ENCODE data around the gene GATC. TPM values are rescaled to one million over a fixed set of nuclear protein-coding genes. Genes with fewer than 3 reads are reported as not detected.

Gene GATC
- total RNA-seq = 10 to 100 TPM; 33.2 to 41.3 TPM

DNA sequence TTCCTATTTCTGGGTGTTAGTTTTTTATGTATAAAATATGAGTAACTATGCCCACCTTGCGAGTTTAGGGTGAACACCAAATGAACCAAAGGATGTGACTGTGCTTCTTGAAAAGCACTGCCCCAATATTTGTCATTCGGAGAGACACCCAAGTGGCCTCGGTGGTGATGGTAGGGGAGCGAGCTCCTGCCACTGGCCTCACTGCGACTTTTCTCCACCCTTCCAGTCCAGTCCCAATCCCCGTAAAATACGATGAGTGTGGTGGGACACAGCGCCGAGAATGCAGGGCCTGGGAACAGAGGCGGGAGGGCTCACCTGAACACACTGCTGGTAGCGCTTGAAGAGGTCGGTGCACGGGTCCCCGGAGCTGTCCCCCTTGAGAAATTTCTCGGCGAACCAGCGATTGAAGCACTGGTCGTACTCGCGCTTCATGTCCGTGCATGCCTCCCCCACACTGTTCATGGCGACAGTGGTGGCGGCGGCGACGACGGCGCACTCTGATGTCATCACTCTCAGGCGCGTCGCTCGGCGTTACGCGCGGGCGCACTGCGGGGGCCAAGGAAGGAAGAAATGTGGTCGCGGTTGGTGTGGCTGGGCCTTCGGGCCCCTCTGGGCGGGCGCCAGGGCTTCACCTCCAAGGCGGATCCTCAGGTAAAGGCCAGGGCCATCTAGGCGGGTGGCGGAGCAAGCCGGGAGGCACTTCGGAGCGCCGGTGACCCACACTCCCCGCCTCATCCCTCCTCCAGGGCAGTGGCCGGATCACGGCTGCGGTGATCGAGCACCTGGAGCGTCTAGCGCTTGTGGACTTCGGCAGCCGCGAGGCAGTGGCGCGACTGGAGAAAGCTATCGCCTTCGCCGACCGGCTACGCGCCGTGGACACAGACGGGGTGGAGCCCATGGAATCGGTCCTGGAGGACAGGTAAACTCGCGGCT, at the start of gene GATC, which contains the start of gene TRIAP1:
Gene GATC (plus strand): TSS at position 534 of the 933 bp plus-strand sequence. CDS start 37 bp downstream, at position 571.
Gene TRIAP1 (minus strand): TSS at position 474 of the 933 bp plus-strand sequence. CDS start 12 bp downstream, at position 462.
- H3K27ac Mint-ChIP-seq = peak within 1 kb of the TSS; percentile 99
- peak; percentile 99 for ATAC-seq (replicated peaks)

DNA sequence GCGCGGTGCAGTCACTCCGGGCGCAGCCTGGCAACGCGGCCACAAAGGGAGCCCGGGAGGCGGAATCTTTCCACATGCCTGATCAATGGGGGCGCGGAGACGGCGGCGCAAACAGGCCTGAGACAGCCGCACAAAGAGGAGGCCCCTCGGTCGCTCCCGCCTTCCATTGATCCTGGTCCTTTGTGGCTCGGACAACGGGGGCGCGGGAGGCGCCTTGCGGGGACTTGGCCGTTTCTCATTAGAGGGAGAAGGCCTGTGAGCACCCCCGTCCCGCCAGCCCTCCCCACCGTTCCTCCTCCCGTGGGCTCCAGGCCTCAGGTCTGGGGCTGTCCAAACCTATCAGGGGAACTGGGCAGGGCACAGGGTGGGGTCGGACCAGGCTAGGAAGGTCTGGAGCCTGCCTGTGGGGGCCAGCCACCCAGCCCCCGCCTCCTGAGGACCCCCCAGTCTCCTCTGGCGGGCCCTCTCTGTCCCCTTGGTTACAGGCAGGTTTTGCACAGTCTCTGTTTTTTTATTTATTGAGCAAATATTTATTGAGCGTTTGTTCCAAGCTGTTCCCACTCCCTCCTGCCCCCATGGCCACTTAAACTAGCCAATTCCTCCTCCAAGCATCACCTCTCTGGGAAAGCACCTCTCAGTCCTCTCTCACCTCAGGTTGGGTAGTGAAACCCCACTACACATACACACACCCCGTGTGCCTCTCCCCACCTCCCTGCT, 48.3 kb upstream of the GATC start:
- ATAC-seq (replicated peaks) = no peak
- no peak overlapping the region for H3K4me3 Mint-ChIP-seq

More for the DNA sequence above, at the start of gene GATC, which contains the start of gene TRIAP1:
- Mint-ChIP-seq H3K4me3 (peak within 1 kb of the TSS; percentile 99), H3K36me3 (ENCODE audit: low read depth) (peaks cover 90% of the 10 kb centered on the region), H3K9me3 (no peaks in the 10 kb centered on the region), H3K4me1 (peaks cover 7% of the 10 kb centered on the region), H3K27me3 (no peaks in the 10 kb centered on the region)

GRCh38 chr12:120399531-120399930, 46.7 kb upstream of the GATC start:
- Mint-ChIP-seq H3K36me3 (ENCODE audit: low read depth) (no peaks in the 10 kb centered on the region), H3K27ac (no peak overlapping the region), H3K4me3 (no peak overlapping the region), H3K4me1 (no peaks in the 10 kb centered on the region), H3K9me3 (no peaks in the 10 kb centered on the region), H3K27me3 (peaks cover 26% of the 10 kb centered on the region)
- peak; percentile 95 for ATAC-seq (replicated peaks)

More for the DNA sequence above, 48.3 kb upstream of the GATC start:
- Mint-ChIP-seq H3K27ac (no peak overlapping the region), H3K4me1 (no peaks in the 10 kb centered on the region), H3K27me3 (peaks cover 26% of the 10 kb centered on the region), H3K36me3 (ENCODE audit: low read depth) (no peaks in the 10 kb centered on the region), H3K9me3 (no peaks in the 10 kb centered on the region)

GRCh38 chr12:120402217-120402616, 44.0 kb upstream of the GATC start:
- Mint-ChIP-seq H3K9me3 (no peaks in the 10 kb centered on the region), H3K36me3 (ENCODE audit: low read depth) (no peaks in the 10 kb centered on the region), H3K27ac (no peak overlapping the region), H3K27me3 (peaks cover 18% of the 10 kb centered on the region), H3K4me3 (no peak overlapping the region), H3K4me1 (no peaks in the 10 kb centered on the region)
- no peak for ATAC-seq (replicated peaks)

- no peaks in the 10 kb centered on the region for H3K9me3 Mint-ChIP-seq
- H3K27ac Mint-ChIP-seq = no peak overlapping the region
- H3K36me3 Mint-ChIP-seq (ENCODE audit: low read depth) = no peaks in the 10 kb centered on the region
- peaks cover 13% of the 10 kb centered on the region for H3K27me3 Mint-ChIP-seq
- ATAC-seq (replicated peaks) = no peak
- H3K4me1 Mint-ChIP-seq = no peaks in the 10 kb centered on the region
- H3K4me3 Mint-ChIP-seq = no peak overlapping the region
Measured at GRCh38 chr12:120403869-120404268, 42.4 kb upstream of the GATC start.

- Mint-ChIP-seq H3K4me1 (no peaks in the 10 kb centered on the region), H3K27me3 (peaks cover 13% of the 10 kb centered on the region), H3K27ac (no peak overlapping the region), H3K4me3 (no peak overlapping the region), H3K36me3 (ENCODE audit: low read depth) (no peaks in the 10 kb centered on the region), H3K9me3 (no peaks in the 10 kb centered on the region)
- ATAC-seq (replicated peaks) = no peak
Measured at GRCh38 chr12:120404271-120404670, 42.0 kb upstream of the GATC start.

DNA sequence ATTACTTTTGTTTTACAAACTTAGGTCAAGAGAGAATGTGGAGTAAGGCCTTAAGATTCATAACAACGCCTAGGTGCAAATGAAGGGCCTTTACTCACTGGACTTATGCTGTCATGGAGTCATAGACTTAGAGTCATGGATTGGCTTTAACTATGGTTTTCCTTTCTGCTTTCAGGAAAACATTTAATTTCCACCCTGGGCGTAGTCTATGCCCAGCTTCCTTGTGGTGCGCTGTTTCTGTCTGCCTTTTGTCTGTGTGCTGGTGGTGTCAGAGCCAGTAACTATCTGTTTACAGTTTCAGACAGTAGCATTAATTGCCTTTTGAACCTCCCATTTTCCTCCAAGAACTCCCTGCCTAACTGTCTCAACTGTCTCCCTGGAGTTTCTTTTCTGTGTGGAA, 40.2 kb upstream of the GATC start:
- Mint-ChIP-seq H3K27me3 (peaks cover 3% of the 10 kb centered on the region), H3K27ac (no peak overlapping the region), H3K36me3 (ENCODE audit: low read depth) (no peaks in the 10 kb centered on the region), H3K4me3 (no peak overlapping the region), H3K9me3 (no peaks in the 10 kb centered on the region), H3K4me1 (no peaks in the 10 kb centered on the region)
- ATAC-seq (replicated peaks) = no peak

DNA sequence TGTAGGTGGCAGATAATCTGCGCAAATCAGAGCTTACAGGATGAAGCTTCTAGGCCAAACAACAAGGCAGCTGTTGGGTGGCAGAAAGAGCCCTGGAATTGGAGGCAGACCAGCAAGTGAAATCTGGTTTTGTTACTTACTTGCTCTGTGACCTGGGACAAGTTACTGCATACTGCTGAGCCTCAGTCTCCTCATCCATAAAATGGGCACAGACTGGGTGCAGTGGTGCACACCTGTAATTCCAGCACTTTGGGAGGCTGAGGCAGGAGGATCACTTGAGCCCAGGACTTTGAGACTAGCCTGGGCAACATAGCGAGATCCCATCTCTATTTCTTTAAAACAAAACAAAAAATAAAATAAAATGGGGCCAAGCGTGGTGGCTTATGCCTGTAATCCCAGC, 39.7 kb upstream of the GATC start:
- H3K27ac Mint-ChIP-seq = no peak overlapping the region
- ATAC-seq (replicated peaks) = no peak
- H3K4me3 Mint-ChIP-seq = no peak overlapping the region
- no peaks in the 10 kb centered on the region for H3K9me3 Mint-ChIP-seq
- no peaks in the 10 kb centered on the region for H3K36me3 Mint-ChIP-seq (ENCODE audit: low read depth)
- H3K4me1 Mint-ChIP-seq = no peaks in the 10 kb centered on the region
- peaks cover 3% of the 10 kb centered on the region for H3K27me3 Mint-ChIP-seq

GRCh38 chr12:120408771-120409170, 37.5 kb upstream of the GATC start:
- peaks cover 6% of the 10 kb centered on the region for H3K27me3 Mint-ChIP-seq
- no peaks in the 10 kb centered on the region for H3K4me1 Mint-ChIP-seq
- no peaks in the 10 kb centered on the region for H3K36me3 Mint-ChIP-seq (ENCODE audit: low read depth)
- no peak overlapping the region for H3K27ac Mint-ChIP-seq
- no peak overlapping the region for H3K4me3 Mint-ChIP-seq
- no peaks in the 10 kb centered on the region for H3K9me3 Mint-ChIP-seq
- ATAC-seq (replicated peaks) = no peak

DNA sequence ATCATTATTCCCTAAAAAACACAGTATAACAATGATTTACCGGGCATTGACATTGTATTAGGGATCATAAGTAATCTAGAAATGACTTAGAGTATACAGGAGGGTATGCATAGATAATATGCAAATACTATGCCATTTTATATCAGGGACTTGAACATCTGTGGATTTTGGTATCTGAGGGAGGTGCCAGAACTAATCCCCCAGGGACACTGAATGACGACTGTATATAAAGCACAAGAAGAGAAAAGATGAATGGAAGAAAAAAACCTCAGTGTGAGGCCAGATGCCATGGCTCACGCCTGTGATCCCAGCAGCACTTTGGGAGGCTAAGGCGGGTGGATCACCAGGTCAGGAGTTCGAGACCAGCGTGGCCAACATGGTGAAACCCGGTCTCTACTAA, 33.8 kb upstream of the GATC start:
- H3K9me3 Mint-ChIP-seq = no peaks in the 10 kb centered on the region
- no peak overlapping the region for H3K4me3 Mint-ChIP-seq

DNA sequence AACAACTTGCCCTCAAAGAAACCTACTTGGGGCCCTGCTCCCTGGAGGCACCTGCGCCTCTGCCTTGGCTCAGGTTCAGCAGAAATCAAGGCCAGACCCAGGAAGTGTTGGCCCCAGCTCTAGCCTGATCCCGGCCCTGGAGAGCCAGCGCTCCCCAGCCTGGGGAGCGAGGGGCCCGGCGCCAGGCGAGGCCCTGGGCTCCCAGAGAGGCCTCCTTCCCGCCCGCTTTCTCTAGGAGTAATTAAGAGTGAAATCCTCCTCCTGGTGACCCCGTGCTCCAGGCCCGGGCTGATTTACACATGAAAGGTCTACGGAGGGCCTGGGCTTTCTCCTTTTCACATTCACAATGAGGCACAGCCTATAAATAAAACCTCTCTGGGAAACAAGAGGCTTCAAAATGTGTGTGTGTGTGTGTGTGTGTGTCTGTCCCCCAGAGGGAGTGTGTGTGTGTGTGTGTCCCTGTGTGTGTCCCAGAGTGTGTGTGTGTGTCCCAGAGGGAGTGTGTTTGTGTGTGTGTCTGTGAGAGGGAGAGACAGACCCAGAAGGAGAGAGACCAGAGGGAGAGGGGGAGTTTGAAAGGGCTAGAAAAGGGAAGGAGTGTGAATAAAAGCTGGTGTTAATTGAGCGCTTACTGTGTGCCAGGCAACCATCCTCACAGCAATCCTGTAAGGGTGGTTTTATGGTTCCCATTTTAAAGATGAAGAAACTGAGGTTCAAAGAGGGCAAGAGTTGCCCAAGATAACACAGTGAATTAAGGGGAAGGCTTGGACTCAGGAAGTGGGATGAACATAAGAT, 32.1 kb upstream of the GATC start:
- Mint-ChIP-seq H3K4me1 (no peaks in the 10 kb centered on the region), H3K27ac (no peak overlapping the region), H3K4me3 (no peak overlapping the region), H3K9me3 (no peaks in the 10 kb centered on the region), H3K27me3 (peaks cover 14% of the 10 kb centered on the region), H3K36me3 (ENCODE audit: low read depth) (no peaks in the 10 kb centered on the region)
- no peak for ATAC-seq (replicated peaks)

More for the DNA sequence above, 33.8 kb upstream of the GATC start:
- Mint-ChIP-seq H3K27me3 (peaks cover 11% of the 10 kb centered on the region), H3K27ac (no peak overlapping the region), H3K36me3 (ENCODE audit: low read depth) (no peaks in the 10 kb centered on the region), H3K4me1 (no peaks in the 10 kb centered on the region)
- ATAC-seq (replicated peaks) = no peak

- no peaks in the 10 kb centered on the region for H3K36me3 Mint-ChIP-seq (ENCODE audit: low read depth)
- no peak for ATAC-seq (replicated peaks)
- H3K4me1 Mint-ChIP-seq = no peaks in the 10 kb centered on the region
- H3K4me3 Mint-ChIP-seq = no peak overlapping the region
- no peaks in the 10 kb centered on the region for H3K9me3 Mint-ChIP-seq
- H3K27ac Mint-ChIP-seq = no peak overlapping the region
- H3K27me3 Mint-ChIP-seq = peaks cover 14% of the 10 kb centered on the region
Measured at GRCh38 chr12:120416490-120417216, 29.6 kb upstream of the GATC start.

GRCh38 chr12:120417917-120418580, 28.2 kb upstream of the GATC start:
- H3K4me1 Mint-ChIP-seq = no peaks in the 10 kb centered on the region
- peaks cover 8% of the 10 kb centered on the region for H3K27me3 Mint-ChIP-seq
- H3K36me3 Mint-ChIP-seq (ENCODE audit: low read depth) = no peaks in the 10 kb centered on the region
- no peak overlapping the region for H3K27ac Mint-ChIP-seq
- H3K4me3 Mint-ChIP-seq = no peak overlapping the region
- no peak for ATAC-seq (replicated peaks)
- no peaks in the 10 kb centered on the region for H3K9me3 Mint-ChIP-seq
